ENCODE measurements around the gene MAN1C1.
A peak's percentile ranks its signal among the peaks of the same experiment; 100 is the strongest.
"Not testable (repeated sequence)": the region's sequence is repeated elsewhere in the genome, so short reads cannot be mapped to it uniquely, and the experiment has no call there.

MAN1C1 gene

DNA sequence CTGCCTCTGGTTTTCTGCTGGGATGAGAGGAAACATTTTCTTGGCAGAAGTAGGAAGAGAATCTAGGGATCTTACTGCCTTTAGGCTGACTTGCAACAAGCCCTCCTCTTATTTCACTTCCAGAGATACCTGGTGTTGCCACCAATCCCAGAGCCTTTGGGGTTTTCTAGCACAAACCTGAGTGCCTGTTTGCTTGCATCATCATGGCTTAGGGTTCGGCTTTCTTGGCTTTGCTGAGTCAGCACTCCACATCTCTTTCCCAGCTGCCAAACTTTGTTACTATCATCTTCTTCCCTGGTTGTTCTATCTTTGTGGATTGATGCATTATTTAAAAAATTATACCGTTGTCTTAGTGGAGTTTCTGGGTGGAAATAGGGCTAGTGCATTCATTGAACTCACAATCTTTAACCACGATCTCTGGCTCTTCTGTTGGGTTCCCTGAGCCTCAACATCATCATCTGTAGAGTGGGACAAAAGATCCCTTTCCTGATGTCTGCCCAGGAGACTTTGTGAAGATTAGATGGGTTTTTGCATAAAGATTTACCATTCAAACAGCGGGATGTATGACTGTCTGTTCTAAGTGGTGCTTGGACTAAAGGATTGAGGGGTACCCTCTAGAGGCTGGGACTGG, 106.8 kb downstream of the MAN1C1 start:
- DNase-seq = no peak

DNA sequence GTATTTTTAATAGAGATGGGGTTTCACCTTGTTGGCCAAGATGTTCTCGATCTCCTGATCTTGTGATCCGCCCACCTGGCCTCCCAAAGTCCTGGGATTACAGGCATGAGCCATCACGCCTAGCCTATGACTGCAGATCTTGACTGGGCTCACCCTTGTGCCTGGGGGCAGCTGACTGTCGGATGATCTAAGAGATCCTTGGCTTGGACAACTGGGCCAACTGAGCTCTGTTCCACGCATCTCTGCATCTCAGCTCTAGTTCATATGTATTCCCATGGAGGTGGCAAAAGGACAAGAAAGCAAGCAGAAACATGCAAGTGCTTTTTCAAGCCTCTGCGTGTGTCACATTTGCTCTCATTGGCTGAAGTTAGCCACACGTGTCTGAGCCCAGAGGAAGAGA, 107.6 kb downstream of the MAN1C1 start:
- no peak for DNase-seq

GRCh38 chr1:25724966-25725365, 108.4 kb downstream of the MAN1C1 start:
- DNase-seq = peak; percentile 38

GRCh38 chr1:25725482-25725881, 108.9 kb downstream of the MAN1C1 start:
- DNase-seq = no peak

- DNase-seq = no peak
Observed at GRCh38 chr1:25727088-25727487, 110.5 kb downstream of the MAN1C1 start.

GRCh38 chr1:25727635-25728286, 111.2 kb downstream of the MAN1C1 start:
- DNase-seq = peak; percentile 87

DNA sequence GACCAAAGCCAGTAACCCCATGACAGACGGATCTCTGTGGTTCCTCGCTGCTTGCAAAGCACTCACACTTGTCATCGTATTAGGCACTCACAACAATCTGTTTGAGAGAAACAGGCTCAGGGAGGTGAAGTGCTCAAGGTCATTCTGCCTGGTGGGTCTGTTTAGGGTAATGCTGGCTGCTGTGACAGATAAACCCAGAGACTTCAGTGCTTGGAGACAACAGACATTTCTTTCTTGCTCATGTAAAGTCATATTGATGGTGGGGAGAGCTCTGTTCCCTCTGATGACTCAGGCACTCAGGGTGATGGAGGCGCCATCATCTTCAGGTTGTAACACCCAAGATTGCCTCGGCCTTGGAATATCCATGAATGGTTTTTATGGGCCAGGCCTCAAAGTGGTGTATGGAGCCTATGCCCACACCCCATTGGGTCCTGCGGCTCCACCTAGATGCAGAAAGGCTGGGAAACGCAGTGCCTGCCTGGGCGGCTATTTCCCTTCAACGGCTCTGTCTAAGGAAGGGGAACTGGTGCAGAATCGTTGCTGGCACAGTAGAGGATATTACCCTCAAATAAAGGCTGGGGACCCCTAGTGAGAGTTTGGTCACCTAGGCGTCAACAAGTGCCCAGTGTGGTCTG, 111.8 kb downstream of the MAN1C1 start:
- no peak for DNase-seq

- no peak for DNase-seq
Observed at GRCh38 chr1:25729045-25729444, 112.5 kb downstream of the MAN1C1 start.

GRCh38 chr1:25729790-25730644, 113.4 kb downstream of the MAN1C1 start:
- DNase-seq = peak; percentile 81

- DNase-seq = no peak
Observed at GRCh38 chr1:25731148-25731547, 114.6 kb downstream of the MAN1C1 start.

DNA sequence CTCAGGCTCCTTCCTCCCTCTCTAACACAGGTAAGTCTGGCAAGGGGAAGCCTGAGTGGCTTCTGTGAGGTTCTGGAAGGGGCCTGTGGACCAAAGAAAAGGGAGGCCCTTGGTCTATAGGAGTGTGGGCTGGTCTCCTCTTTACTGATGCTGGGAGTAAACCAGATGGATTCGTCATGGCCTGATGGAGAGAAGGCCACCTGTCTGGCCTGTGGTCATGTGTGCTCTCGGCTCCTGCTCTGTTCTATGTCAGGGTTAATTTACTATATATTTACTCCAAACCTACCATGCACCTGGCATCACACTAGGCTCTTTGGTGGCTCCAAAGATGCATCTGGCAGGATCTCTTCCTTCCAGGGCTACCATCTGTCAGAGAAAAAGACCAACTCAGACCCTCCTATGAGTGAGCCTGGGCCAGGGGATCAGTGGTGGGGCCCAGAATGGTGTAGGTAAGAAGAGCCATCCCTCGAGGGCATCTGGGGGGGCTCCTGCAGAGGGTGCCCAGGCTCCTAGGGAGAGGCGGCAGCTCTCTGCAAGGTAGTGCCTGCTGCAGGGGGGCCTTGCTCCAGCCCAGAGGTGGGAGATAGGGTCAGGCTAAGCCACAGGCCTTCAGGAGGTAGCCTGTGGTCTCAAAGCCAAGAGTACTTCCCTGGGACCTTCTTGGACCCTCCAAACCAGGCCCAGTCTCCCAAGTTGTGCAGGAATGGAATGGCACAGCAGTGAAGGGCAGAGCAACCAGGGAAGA, 115.2 kb downstream of the MAN1C1 start:
- no peak for DNase-seq

DNA sequence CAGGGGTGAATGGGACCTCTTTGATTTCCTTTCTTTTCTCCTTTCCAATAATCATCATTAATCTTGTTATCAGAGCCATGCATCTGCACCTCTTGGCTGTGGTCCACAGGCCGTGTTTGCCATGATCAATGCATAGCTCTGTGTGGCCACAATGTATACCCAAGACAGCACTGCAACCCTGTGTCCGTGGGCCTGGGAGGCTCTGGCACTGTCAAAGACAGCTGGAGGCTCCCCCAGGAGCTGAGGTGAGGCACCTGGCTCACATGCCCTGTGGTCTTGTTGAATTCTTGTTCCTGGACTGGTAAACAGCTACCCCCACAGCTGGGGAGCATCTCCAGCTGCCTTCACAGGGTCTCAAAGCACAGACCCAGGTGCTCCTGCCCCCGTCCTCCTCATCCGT, 116.2 kb downstream of the MAN1C1 start:
- no peak for DNase-seq

DNA sequence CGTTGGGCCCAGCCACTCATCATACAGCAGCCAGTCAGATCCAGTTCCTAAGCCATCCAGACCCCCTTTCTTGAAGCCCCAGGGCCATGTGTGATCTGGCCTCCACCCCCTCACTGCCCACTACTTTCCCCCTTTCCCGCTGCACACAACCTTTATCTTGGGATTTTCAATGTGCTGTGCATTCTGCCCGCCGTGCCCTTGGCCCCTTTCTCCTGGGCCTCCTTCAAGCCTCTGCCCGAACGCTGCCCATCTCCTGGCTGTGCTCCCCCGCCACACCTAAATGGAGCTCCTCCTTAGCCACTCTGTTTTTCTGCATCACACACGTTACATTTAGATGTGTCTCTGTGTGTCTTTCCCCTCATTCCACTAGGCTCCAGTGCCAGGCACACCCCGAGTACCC, 116.7 kb downstream of the MAN1C1 start:
- no peak for DNase-seq

DNA sequence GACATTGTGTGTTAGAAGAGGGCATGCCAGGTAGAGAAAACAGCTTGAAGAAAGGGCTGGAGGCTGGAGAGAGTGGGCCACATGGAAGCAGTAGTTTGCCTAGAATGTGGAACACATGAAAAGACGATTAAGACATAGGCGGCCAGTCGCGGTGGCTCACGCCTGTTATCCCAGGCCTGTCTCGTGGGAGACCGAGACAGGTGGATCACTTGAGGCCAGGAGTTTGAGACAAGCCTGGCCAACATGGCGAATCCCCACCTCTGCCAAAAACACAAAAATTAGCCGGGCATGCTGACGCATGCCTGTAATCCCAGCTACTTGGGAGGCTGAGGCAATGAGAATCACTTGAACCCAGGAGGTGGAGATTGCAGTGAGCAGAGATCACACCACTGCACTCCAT, 118.4 kb downstream of the MAN1C1 start:
- DNase-seq = not testable (repeated sequence)

DNA sequence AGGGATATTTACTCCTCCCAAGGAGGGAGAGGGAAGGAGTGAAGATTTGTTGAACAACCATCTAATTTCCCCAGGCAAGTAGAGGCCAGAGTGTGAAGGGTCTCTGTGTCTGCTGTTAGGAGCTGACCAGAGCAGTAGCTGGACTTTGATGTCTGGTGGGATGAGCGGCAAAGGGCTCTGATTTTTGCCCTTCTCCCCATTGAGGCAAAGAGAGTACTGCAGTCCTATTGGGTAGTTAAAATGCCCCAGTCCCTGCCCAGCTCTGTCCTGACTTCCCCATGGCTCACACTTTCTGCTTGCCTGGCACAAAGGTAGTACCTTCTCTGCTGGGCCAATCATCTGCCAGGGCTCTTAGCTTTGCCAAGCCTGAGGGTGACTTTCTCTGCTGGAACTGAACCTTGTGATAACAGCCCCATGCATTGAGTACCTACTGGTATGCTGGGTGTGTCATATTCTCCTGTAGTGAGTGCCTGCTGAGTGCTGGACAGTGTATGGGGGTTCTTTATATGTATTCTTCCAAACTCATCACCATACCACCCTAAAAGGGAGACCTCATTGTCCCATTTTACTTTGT, 119.5 kb downstream of the MAN1C1 start:
- no peak for DNase-seq

- peak; percentile 34 for DNase-seq
Observed at GRCh38 chr1:25737130-25737529, 120.5 kb downstream of the MAN1C1 start.

DNA sequence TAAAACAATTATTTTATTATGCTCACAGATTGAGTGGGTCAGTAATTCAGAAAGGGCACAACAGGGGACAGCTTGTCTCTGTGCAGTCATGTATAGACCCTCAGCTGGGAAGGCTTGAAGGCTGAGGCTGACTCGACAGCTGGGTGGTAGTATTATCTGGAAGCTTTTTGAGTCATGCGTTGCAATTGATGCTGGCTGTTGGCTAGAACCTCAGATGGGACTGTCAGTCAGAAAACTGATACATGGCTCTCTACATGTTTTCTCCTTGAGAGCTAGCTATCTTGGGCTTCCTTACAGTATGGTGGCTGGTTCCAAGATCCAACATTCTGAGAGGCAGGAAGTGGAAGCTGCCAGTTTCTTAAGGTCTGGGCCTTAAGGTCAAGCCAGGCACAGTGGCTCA, 121.9 kb downstream of the MAN1C1 start:
- no peak for DNase-seq

DNA sequence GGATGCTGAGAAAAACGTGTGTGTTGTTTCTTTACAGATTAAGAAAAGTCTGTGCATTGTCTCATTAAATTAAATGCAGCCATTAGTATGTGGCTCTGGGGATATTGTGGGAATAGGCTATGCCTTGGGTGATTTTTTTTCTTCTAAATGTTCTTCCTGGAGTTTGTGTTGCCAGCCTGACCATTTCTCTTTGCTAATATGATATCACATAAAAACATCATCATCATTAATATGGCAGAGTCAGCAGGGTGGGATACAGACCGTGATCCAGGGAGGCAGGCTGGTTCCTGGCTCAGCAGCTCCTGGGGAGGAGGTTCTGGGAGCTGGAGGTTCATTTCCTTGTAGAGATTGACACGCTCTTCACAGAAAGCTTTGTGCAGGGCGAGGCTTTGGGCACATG, 122.8 kb downstream of the MAN1C1 start:
- DNase-seq = no peak

DNA sequence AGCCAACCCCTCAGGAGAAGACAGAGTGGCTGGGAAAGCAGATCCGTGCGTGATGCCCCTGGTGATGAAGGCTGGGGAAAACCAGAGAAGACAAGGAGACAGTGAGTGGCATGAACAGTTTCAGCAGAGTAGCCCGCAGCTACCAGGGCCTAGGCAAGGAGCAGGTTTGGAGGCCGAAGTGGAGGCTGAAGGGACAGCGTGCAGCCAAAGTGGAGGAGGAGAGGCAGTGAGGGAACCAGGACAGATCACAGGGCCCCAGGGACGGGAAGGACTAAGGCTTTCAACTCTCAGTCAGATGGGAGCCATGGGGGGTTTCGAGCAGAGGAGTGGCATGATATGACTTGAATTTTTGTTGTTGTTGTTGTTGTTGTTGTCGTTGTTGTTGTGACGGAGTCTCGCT, 123.5 kb downstream of the MAN1C1 start:
- DNase-seq = no peak

DNA sequence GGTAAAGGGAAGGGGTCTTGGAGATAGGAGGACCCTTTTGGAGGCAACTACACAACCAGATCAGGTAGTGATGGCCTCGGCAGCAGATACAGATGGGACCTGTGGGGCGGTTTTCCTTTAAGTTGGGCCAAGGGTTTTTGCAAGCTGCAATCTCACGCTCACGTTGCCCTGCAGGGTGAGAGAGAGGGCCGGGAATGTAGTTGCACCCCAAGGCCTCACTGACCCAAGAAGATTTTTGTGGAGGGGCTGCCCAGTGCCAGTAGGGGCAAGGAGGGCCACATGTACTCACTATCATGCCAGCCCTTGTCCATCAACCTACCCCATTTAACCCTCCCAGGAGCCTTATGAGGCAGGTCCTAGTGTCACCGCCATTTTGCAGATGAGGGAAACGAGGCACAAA, 125.7 kb downstream of the MAN1C1 start:
- DNase-seq = no peak

GRCh38 chr1:25743164-25744139, 126.9 kb downstream of the MAN1C1 start:
- peak; percentile 99 for DNase-seq

All from NCI-H1092 treated with DMSO at 0.1 percent for 48 hours (cell line).